MM.1S (cell line): ENCODE results near the gene HAND1.

ENCODE experiments used
- DNase-seq: peaks from one replicate; pipeline ENCODE4 v3.0.0-alpha.2; 2015
- H2AFZ ChIP-seq: fragments of 300-600 bp; sonication (generic); 2 replicates; pipeline ENCODE4 v1.6.0; 2016; ENCODE audit warnings: antibody characterized with exemption, low read length
- H3F3A ChIP-seq: fragments of 300-600 bp; sonication (generic); 2 replicates; pipeline ENCODE4 v1.6.1; 2016; ENCODE audit warnings: mild to moderate bottlenecking, antibody characterized with exemption, low read length, moderate library complexity, mixed read lengths; ENCODE audit not compliant: insufficient read depth
- H3K27ac ChIP-seq: fragments of 300-600 bp; sonication (generic); 2 replicates; pipeline ENCODE4 v1.5.1; 2016; ENCODE audit warnings: mild to moderate bottlenecking, low read length
- H3K27me3 ChIP-seq: fragments of 300-600 bp; sonication (generic); replicated peaks from 2 replicates; pipeline ENCODE4 v1.6.0; 2016; ENCODE audit warnings: low read length; ENCODE audit not compliant: insufficient read depth
- H3K36me3 ChIP-seq: fragments of 300-600 bp; sonication (generic); replicated peaks from 2 replicates; pipeline ENCODE4 v1.6.1; 2016; ENCODE audit warnings: mild to moderate bottlenecking, low read length, mixed read lengths; ENCODE audit not compliant: insufficient read depth
- H3K4me1 ChIP-seq: fragments of 300-600 bp; sonication (generic); 2 replicates; pipeline ENCODE4 v1.6.1; 2016; ENCODE audit warnings: low read length, mixed read lengths
- H3K4me2 ChIP-seq: fragments of 300-600 bp; sonication (generic); 2 replicates; pipeline ENCODE4 v1.6.0; 2016; ENCODE audit warnings: low read depth, low read length
- H3K4me3 ChIP-seq: fragments of 300-600 bp; sonication (generic); 2 replicates; pipeline ENCODE4 v1.5.1; 2016; ENCODE audit warnings: low read length, mixed read lengths
- H3K79me2 ChIP-seq: fragments of 300-600 bp; sonication (generic); 2 replicates; pipeline ENCODE4 v1.6.1; 2016; ENCODE audit warnings: mixed run types, low read length, mixed read lengths
- H3K9ac ChIP-seq: fragments of 300-600 bp; sonication (generic); 2 replicates; pipeline ENCODE4 v1.6.1; 2016; ENCODE audit warnings: low read length, mixed read lengths
- H3K9me2 ChIP-seq: fragments of 300-600 bp; sonication (generic); replicated peaks from 2 replicates; pipeline ENCODE4 v1.6.1; 2016; ENCODE audit warnings: mild to moderate bottlenecking, low read length, mixed read lengths; ENCODE audit not compliant: insufficient read depth
- H3K9me3 ChIP-seq: fragments of 300-600 bp; sonication (generic); replicated peaks from 2 replicates; pipeline ENCODE4 v1.6.1; 2016; ENCODE audit warnings: mild to moderate bottlenecking, low read length, mixed read lengths; ENCODE audit not compliant: insufficient read depth
- H4K20me1 ChIP-seq: fragments of 300-600 bp; sonication (generic); 2 replicates; pipeline ENCODE4 v1.6.1; 2016; ENCODE audit warnings: mild to moderate bottlenecking, low read length, moderate library complexity, mixed read lengths; ENCODE audit not compliant: insufficient read depth
- EZH2 ChIP-seq: fragments of 300-600 bp; sonication (generic); optimal IDR thresholded peaks from 2 replicates; pipeline ENCODE3; 2017; ENCODE audit warnings: low read depth, mild to moderate bottlenecking, antibody characterized with exemption, low read length, mixed read lengths
- EZH2phosphoT487 ChIP-seq: fragments of 300-600 bp; sonication (generic); IDR thresholded peaks from 2 replicates; pipeline ENCODE4 v1.6.1; 2018; ENCODE audit warnings: antibody characterized with exemption, low read length
- TF ChIP-seq, protein P1 (sequence below): fragments of 300-600 bp; sonication (generic); IDR thresholded peaks from 2 replicates; pipeline ENCODE4 v1.5.1; 2016; ENCODE audit warnings: antibody characterized with exemption, low read length, mixed read lengths

Gene HAND1

GRCh38 chr5:154444556-154445421 lies 33.2 kb downstream of the HAND1 start:
- Histone ChIP-seq H3K36me3 (no peaks in the 10 kb centered on the region), H3K79me2 (peaks cover 46% of the 10 kb centered on the region), H2AFZ (peak overlapping the region; percentile 93), H3K27ac (peak overlapping the region; percentile 30; the same call in 1 of the 2 replicates), H3K9me3 (no peaks in the 10 kb centered on the region), H4K20me1 (no peaks in the 10 kb centered on the region; the same call in 1 of the 2 replicates), H3K4me1 (peaks cover 4% of the 10 kb centered on the region), H3K27me3 (no peaks in the 10 kb centered on the region), H3K4me3 (peak overlapping the region; percentile 91), H3F3A (0 out of 2 replicates have a peak, but pooled peaks cover 6% of the 10 kb centered on the region), H3K9ac (peak overlapping the region; percentile 66; the same call in 1 of the 2 replicates), H3K9me2 (no peaks in the 10 kb centered on the region), H3K4me2 (peak overlapping the region; percentile 98)
- no peak for TF ChIP-seq EZH2
- no peak for TF ChIP-seq EZH2phosphoT487
- TF ChIP-seq, protein P1, sequence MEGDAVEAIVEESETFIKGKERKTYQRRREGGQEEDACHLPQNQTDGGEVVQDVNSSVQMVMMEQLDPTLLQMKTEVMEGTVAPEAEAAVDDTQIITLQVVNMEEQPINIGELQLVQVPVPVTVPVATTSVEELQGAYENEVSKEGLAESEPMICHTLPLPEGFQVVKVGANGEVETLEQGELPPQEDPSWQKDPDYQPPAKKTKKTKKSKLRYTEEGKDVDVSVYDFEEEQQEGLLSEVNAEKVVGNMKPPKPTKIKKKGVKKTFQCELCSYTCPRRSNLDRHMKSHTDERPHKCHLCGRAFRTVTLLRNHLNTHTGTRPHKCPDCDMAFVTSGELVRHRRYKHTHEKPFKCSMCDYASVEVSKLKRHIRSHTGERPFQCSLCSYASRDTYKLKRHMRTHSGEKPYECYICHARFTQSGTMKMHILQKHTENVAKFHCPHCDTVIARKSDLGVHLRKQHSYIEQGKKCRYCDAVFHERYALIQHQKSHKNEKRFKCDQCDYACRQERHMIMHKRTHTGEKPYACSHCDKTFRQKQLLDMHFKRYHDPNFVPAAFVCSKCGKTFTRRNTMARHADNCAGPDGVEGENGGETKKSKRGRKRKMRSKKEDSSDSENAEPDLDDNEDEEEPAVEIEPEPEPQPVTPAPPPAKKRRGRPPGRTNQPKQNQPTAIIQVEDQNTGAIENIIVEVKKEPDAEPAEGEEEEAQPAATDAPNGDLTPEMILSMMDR: no peak
- peak; percentile 53 for DNase-seq

GRCh38 chr5:154442801-154443200 lies 35.2 kb downstream of the HAND1 start:
- H3F3A ChIP-seq: 0 out of 2 replicates have a peak, but pooled peaks cover 6% of the 10 kb centered on the region

GRCh38 chr5:154440540-154440939 lies 37.5 kb downstream of the HAND1 start:
- Histone ChIP-seq H3K4me2 (no peak overlapping the region), H3K79me2 (peaks cover 13% of the 10 kb centered on the region), H3K9me2 (no peaks in the 10 kb centered on the region), H3K27ac (no peak overlapping the region), H3K27me3 (no peaks in the 10 kb centered on the region), H3K9me3 (no peaks in the 10 kb centered on the region), H2AFZ (no peak overlapping the region), H3K36me3 (0 out of 2 replicates have a peak, but pooled peaks cover 4% of the 10 kb centered on the region), H3K9ac (no peak overlapping the region), H4K20me1 (no peaks in the 10 kb centered on the region), H3K4me3 (no peak overlapping the region), H3F3A (0 out of 2 replicates have a peak, but pooled peaks cover 6% of the 10 kb centered on the region), H3K4me1 (peaks cover 4% of the 10 kb centered on the region)
- TF ChIP-seq EZH2: no peak
- no peak for TF ChIP-seq EZH2phosphoT487
- TF ChIP-seq, protein P1: no peak
- no peak for DNase-seq

More at GRCh38 chr5:154442801-154443200, 35.2 kb downstream of the HAND1 start:
- H3K4me1 ChIP-seq: peaks cover 4% of the 10 kb centered on the region
- no peaks in the 10 kb centered on the region; the same call in 1 of the 2 replicates for H4K20me1 ChIP-seq
- H3K9ac ChIP-seq: no peak overlapping the region
- H3K27ac ChIP-seq: no peak overlapping the region
- no peaks in the 10 kb centered on the region for H3K9me3 ChIP-seq
- H2AFZ ChIP-seq: no peak overlapping the region
- no peaks in the 10 kb centered on the region for H3K27me3 ChIP-seq
- H3K4me3 ChIP-seq: no peak overlapping the region
- TF ChIP-seq, protein P1: no peak
- TF ChIP-seq EZH2phosphoT487: no peak
- no peak for TF ChIP-seq EZH2
- 0 out of 2 replicates have a peak, but pooled peaks cover 4% of the 10 kb centered on the region for H3K36me3 ChIP-seq
- peaks cover 30% of the 10 kb centered on the region for H3K79me2 ChIP-seq
- H3K4me2 ChIP-seq: no peak overlapping the region
- no peaks in the 10 kb centered on the region for H3K9me2 ChIP-seq
- DNase-seq: no peak
